PC-9 (cell line): ENCODE results near the gene GET3.

Source experiments
- EZH2 ChIP-seq: fragments of 200-600 bp; sonication (generic); IDR thresholded peaks from 2 replicates; pipeline ENCODE4 v1.8.0; 2017; ENCODE audit warnings: antibody characterized with exemption, low read depth
- TF ChIP-seq, protein P1 (sequence below): fragments of 200-600 bp; sonication (generic); conservative IDR thresholded peaks from 2 replicates; pipeline ENCODE4 v1.6.1; 2017; ENCODE audit warnings: mixed run types, antibody characterized with exemption, mild to moderate bottlenecking, moderate library complexity

DNA sequence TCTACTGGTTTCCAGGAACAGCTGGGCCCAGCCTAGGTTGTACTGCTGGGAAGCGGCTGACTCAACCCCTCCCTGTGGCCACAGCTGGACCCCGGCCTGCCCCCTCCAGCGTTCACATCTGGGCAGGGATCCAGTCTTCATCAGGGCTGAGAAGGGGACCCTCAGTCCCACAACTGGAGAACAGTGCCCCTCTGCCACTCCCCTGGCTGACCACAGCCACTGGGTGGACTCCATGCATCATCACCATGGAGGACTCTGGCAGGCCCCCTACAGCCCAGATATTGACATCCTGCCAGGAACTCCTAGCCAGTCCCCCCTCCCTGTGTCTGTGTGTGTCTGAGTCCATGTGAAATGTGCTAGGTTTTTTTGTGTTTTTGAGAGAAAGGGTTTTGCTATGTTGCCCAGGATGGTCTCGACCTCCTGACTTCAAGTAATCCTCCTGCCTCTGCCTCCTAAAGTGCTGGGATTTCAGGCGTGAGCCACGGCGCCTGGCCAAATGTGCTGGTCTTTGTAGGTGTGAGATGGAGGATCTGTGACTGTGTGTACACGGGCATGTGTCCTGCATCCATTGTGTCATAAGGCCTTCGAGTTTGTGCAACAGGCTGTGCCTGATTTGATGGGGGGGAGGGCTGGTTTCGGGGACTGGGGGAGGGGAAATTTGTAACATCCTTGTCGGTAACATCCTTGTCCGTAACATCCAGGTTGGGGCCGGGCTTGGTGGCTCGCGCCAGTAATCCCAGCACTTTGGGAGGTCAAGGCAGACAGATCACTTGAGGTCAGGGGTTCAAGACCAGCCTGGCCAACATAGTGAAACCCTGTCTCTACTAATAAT, 42.1 kb downstream of the GET3 start:
- TF ChIP-seq, protein P1, sequence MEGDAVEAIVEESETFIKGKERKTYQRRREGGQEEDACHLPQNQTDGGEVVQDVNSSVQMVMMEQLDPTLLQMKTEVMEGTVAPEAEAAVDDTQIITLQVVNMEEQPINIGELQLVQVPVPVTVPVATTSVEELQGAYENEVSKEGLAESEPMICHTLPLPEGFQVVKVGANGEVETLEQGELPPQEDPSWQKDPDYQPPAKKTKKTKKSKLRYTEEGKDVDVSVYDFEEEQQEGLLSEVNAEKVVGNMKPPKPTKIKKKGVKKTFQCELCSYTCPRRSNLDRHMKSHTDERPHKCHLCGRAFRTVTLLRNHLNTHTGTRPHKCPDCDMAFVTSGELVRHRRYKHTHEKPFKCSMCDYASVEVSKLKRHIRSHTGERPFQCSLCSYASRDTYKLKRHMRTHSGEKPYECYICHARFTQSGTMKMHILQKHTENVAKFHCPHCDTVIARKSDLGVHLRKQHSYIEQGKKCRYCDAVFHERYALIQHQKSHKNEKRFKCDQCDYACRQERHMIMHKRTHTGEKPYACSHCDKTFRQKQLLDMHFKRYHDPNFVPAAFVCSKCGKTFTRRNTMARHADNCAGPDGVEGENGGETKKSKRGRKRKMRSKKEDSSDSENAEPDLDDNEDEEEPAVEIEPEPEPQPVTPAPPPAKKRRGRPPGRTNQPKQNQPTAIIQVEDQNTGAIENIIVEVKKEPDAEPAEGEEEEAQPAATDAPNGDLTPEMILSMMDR = no peak
- TF ChIP-seq EZH2 = no peak
